Ovary (tissue), 9 donors: ENCODE data around the gene HNRNPA1L2. TPM values are rescaled to one million over a fixed set of nuclear protein-coding genes. Genes with fewer than 3 reads are reported as not detected.

Experiments used
- DNase-seq, 5 donors: peaks; one replicate each; pipeline ENCODE4 v3.0.0-alpha.2; 2019 to 2020
- H3K27ac ChIP-seq, 2 donors: fragments of 200-600 bp; one replicate each; pipeline versions ENCODE4 v1.5.1 to v1.8.0; 2019 to 2022
- H3K27me3 ChIP-seq: fragments of 200-600 bp; one replicate; pipeline ENCODE4 v1.8.0; 2022
- H3K36me3 ChIP-seq: fragments of 200-600 bp; sonication (generic); one replicate; pipeline ENCODE4 v1.5.1; 2019
- H3K4me1 ChIP-seq: one replicate; pipeline ENCODE4 v1.8.1; 2013; ENCODE audit warnings: mild to moderate bottlenecking, moderate library complexity; ENCODE audit not compliant: insufficient read depth
- H3K4me3 ChIP-seq: fragments of 200-600 bp; sonication (generic); one replicate; pipeline ENCODE4 v1.5.1; 2017
- H3K9me3 ChIP-seq, 2 donors: fragments of 200-600 bp in 1 of 2; sonication (generic) in 1 of 2; one replicate each; pipeline versions ENCODE4 v1.5.1 to v1.8.1; 2013 to 2019; ENCODE audit warnings: mild to moderate bottlenecking in 1 of 2, moderate library complexity in 1 of 2
- EP300 ChIP-seq: sonication (generic); formaldehyde crosslinking; IDR thresholded peaks from one replicate; pipeline ENCODE4 v1.6.1; 2017; ENCODE audit warnings: antibody characterized with exemption
- POLR2A ChIP-seq: fragments of 450-650 bp; IDR thresholded peaks from one replicate; pipeline ENCODE4 v1.6.1; 2017; ENCODE audit warnings: antibody characterized with exemption, mild to moderate bottlenecking, moderate library complexity
- WGBS, 3 donors: extraction: QIAGEN DNeasy Blood & Tissue Kit in 1 of 3; methylation state at CpG; one replicate each; pipeline versions ENCODE4 v1.1.5 to v1.1.7; 2013 to 2017; 5-methylcytosine and 5-hydroxymethylcytosine counted together
- intact Hi-C, 4 donors: fragments of 100-400 bp; cut with DNase I; formaldehyde crosslinking; loops; one replicate each; pipeline versions ENCODE4 v1.11.0 to v1.15.1; 2022 to 2023
- polyA plus RNA-seq, 2 donors: library from polyadenylated mRNA; stranded (reverse); fragments of 200-250 nt in 1 of 2; fragments of 350-450 nt in 1 of 2; fragmentation: Illumina TruSeq in 1 of 2; extraction: RNeasy Lipid Tissue Mini Kit (QIAGEN cat#74804) in 1 of 2; gene quantifications; one replicate each; pipeline ENCODE4 v1.2.3, GENCODE V29; 2013 to 2014
- total RNA-seq, 7 donors: library from RNA; depleted of rRNA in 2 of 7; stranded (reverse); fragments of >200 nt in 2 of 7; fragmentation: NEBNext Ultra II Directional in 3 of 7; extraction: Animal tissue kit (Norgen Biotek cat#: 25700) in 3 of 7; gene quantifications; one replicate each; pipeline versions ENCODE4 v1.1.0 to v1.2.4, GENCODE V29; 2016 to 2023
- TF ChIP-seq, protein P1 (sequence below), 3 donors: fragments of 450-650 bp in 2 of 3; fragments of 200-600 bp in 1 of 3; IDR thresholded peaks; one replicate each; pipeline versions ENCODE4 v1.5.1 to v1.8.0; 2016 to 2022; ENCODE audit warnings: antibody characterized with exemption in 3 of 3, mild to moderate bottlenecking in 1 of 3
- donor health status: DM: no; HTN: no; CAD: no; lungs with moderate emphysema.
- donor health status: DM: no; HTN: no; CAD: no.
- donor health status: Bipolar disorder and iron deficiency.
- donor health status: DM: yes; HTN: yes; CAD: no.
- donor health status: DM: no; HTN: no; CAD: no.
- donor health status: DM: yes; HTN: yes; CAD: no.

The HNRNPA1L2 gene
- total and polyA plus RNA-seq, 9 donors = 2.3 to 16.2 (median 10.3) TPM

DNA sequence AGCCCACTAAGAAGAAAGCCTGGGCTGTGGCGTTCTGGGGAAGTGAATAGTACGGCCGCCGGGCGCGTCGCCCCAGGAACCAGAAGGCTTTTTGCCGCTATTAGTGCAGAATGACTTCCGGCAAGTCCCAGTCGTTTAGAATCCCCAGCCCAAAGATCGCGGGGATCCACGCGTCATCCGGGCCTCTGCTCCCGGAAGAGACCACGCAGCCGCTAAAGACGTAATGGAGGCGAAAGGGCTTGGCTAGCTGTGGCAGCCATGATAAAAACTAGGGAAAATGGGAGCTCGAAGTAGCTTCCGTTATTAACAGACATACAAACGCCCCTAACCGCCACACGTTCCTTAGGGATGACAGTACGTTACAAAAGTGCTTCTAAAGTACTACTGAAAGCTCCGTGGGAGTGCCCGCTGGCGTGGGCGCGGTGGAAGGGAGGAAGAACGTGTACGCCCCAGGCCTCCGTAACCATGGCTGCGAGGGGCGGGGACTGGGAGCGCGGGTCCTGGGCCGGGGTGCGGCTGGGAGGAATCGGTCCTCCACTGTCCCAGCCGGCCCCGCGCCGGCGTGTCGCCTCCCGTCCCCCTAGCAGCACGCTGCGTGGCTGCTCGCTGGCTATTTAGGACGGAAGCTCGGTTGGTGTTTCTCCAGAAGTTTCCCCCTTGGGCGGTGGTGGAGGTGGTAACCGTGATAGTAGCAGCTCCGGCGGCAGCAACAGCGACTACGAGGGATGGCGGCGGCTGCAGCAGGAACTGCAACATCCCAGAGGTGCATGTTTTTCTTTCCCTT lies 10.2 kb downstream of the HNRNPA1L2 start, which contains the start of gene SUGT1:
Gene SUGT1 (plus strand): TSS at position 641 of the 784 bp plus-strand sequence. CDS start 85 bp downstream, at position 726.
- 0% methylated on average over 61 of the region's 61 CpGs for WGBS, 3 donors
- peaks cover 11% of the 10 kb centered on the region for H3K4me1 ChIP-seq
- no peaks in the 10 kb centered on the region for H3K9me3 ChIP-seq
- intact Hi-C loops = no loop called here
- peak within 1 kb of the TSS; percentile 89 to 98 for H3K27ac ChIP-seq
- peak within 1 kb of the TSS; percentile 77 for H3K4me3 ChIP-seq
- peak; percentile 95 to 97 (median 95) for DNase-seq
- no peaks in the 10 kb centered on the region for H3K27me3 ChIP-seq
- no peak for TF ChIP-seq POLR2A
- TF ChIP-seq, protein P1, sequence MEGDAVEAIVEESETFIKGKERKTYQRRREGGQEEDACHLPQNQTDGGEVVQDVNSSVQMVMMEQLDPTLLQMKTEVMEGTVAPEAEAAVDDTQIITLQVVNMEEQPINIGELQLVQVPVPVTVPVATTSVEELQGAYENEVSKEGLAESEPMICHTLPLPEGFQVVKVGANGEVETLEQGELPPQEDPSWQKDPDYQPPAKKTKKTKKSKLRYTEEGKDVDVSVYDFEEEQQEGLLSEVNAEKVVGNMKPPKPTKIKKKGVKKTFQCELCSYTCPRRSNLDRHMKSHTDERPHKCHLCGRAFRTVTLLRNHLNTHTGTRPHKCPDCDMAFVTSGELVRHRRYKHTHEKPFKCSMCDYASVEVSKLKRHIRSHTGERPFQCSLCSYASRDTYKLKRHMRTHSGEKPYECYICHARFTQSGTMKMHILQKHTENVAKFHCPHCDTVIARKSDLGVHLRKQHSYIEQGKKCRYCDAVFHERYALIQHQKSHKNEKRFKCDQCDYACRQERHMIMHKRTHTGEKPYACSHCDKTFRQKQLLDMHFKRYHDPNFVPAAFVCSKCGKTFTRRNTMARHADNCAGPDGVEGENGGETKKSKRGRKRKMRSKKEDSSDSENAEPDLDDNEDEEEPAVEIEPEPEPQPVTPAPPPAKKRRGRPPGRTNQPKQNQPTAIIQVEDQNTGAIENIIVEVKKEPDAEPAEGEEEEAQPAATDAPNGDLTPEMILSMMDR (IDR thresholded peaks at IDR 0.05) = peak; percentile 22 to 73 (median 68)
- H3K36me3 ChIP-seq = no peaks in the 10 kb centered on the region

DNA sequence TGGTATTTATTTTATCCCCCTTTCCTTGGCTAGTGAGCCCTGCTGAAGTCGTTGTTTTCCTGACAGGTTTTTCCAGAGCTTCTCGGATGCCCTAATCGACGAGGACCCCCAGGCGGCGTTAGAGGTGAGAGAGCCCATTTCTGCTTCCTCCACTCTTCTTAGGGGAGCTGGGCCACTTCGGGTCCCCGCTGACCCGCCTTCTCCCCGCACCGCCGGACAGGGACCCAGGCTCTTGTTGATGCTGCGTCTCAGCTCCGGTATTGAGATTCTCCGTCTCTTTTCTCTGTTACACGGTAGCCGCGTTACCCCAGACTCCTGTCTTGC lies 10.7 kb downstream of the HNRNPA1L2 start:
- WGBS, 3 donors = 0 to 1% (median 1%) methylated on average over 18 of the region's 18 CpGs
- intact Hi-C loops = no loop called here

DNA sequence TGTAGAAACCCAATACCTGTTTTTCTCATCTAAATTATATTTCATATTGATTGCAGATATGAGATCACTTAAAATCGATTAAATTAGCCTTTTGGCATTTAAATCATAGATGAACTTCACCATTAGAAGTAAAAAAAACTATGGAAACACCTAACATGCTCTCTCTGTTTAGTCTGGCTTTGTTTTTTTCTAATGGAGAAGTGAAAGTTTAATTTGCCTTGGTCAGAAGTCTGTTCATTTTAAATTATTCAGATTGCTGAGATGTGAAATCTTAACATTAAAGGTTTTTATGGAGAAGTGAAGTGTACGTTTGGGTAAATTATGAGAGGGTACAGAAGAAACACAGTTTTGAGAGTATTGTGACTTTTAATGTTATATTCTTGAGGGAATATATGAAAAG lies 17.1 kb downstream of the HNRNPA1L2 start:
- intact Hi-C loops = no loop called here
- 87 to 96% (median 90%) methylated on average over 2 of the region's 2 CpGs for WGBS, 3 donors
- no peaks in the 10 kb centered on the region for H3K36me3 ChIP-seq
- H3K27ac ChIP-seq = no peak overlapping the region
- no peak for DNase-seq
- no peaks in the 10 kb centered on the region for H3K27me3 ChIP-seq
- H3K4me3 ChIP-seq = no peak overlapping the region
- no peaks in the 10 kb centered on the region for H3K9me3 ChIP-seq
- peaks cover 5% of the 10 kb centered on the region for H3K4me1 ChIP-seq
- no peak for TF ChIP-seq EP300

More for the DNA sequence above, 10.7 kb downstream of the HNRNPA1L2 start:
- no peak for DNase-seq
- Histone ChIP-seq H3K4me1 (peaks cover 11% of the 10 kb centered on the region), H3K27ac (peak overlapping the region; percentile 89 to 98), H3K4me3 (peak overlapping the region; percentile 77), H3K9me3 (no peaks in the 10 kb centered on the region), H3K36me3 (no peaks in the 10 kb centered on the region), H3K27me3 (no peaks in the 10 kb centered on the region)
- no peak for TF ChIP-seq POLR2A

DNA sequence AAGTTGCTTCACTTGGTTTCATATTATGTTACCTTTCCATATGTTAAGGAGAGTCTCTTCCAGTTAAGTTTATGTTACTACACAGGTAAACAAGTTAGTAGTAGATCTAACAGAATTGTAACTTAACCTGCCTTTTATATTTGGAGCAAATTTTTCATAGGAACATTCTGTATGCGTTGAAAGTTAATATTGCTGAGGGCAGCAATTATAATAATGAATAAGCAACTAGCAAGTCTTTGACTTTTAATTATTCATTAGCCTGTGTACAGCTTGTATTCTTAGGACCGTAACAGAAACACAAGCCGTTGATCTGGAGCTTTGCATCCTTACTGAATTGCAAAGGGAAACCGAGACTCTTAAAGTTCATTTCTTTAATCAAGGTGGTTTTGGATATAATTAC lies 22.0 kb downstream of the HNRNPA1L2 start:
- TF ChIP-seq POLR2A (no peak), EP300 (no peak)
- TF ChIP-seq, protein P1 (IDR thresholded peaks at IDR 0.05) = no peak
- intact Hi-C loops = no loop called here
- H3K4me3 ChIP-seq = no peak overlapping the region
- H3K27me3 ChIP-seq = no peaks in the 10 kb centered on the region
- no peaks in the 10 kb centered on the region for H3K4me1 ChIP-seq
- DNase-seq = no peak
- 96 to 98% (median 96%) methylated on average over 4 of the region's 4 CpGs for WGBS, 3 donors
- no peak overlapping the region for H3K27ac ChIP-seq
- no peaks in the 10 kb centered on the region for H3K36me3 ChIP-seq
- no peaks in the 10 kb centered on the region for H3K9me3 ChIP-seq

DNA sequence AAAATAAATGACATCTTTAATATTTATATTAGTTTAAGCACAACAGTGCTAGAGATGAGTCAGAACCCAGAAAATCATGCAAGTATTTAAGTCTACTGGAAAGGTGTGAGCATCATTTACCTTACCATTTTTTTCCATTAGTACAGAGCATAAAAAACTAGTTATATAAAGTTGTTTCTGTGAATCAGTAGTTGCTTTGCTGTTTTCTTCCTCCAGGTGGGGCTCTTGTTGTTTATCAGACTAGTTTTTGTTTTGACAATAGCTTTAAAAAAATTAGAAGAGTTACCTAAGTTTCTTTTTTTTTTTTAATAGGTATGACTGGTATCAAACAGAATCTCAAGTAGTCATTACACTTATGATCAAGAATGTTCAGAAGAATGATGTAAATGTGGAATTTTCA lies 23.1 kb downstream of the HNRNPA1L2 start:
- no peak for DNase-seq
- H3K9me3 ChIP-seq = no peaks in the 10 kb centered on the region
- H3K4me1 ChIP-seq = no peaks in the 10 kb centered on the region
- no peak overlapping the region for H3K4me3 ChIP-seq
- intact Hi-C loops = no loop called here
- H3K36me3 ChIP-seq = no peaks in the 10 kb centered on the region
- H3K27ac ChIP-seq = no peak overlapping the region
- no peak for TF ChIP-seq POLR2A
- TF ChIP-seq, protein P1 (IDR thresholded peaks at IDR 0.05) = no peak
- no peak for TF ChIP-seq EP300
- no peaks in the 10 kb centered on the region for H3K27me3 ChIP-seq
